Peyer's patch (tissue), 4 donors: ENCODE measurements around the gene TMTC4. TPM values are rescaled to one million over a fixed set of nuclear protein-coding genes. Genes with fewer than 3 reads are reported as not detected.
A peak's percentile ranks its signal among the peaks of the same experiment; 100 is the strongest.

Source experiments
- DNase-seq, 3 donors: peaks; one replicate each; pipeline ENCODE4 v3.0.0-alpha.2; 2017 to 2019
- H3K27ac ChIP-seq, 4 donors: fragments of 200-600 bp; sonication (generic); one replicate each; pipeline ENCODE4 v1.5.1; 2016 to 2019
- H3K27me3 ChIP-seq, 2 donors: fragments of 200-600 bp; sonication (generic); one replicate each; pipeline ENCODE4 v1.5.1; 2019
- H3K36me3 ChIP-seq, 3 donors: fragments of 200-600 bp; sonication (generic); one replicate each; pipeline ENCODE4 v1.5.1; 2016 to 2019
- H3K4me1 ChIP-seq, 4 donors: fragments of 200-600 bp; sonication (generic); one replicate each; pipeline ENCODE4 v1.5.1; 2016 to 2019
- H3K4me3 ChIP-seq, 4 donors: fragments of 200-600 bp; sonication (generic); 1 replicate in 3 of 4; 2 replicates in 1 of 4; pipeline ENCODE4 v1.5.1; 2016 to 2019; ENCODE audit warnings: mild to moderate bottlenecking in 1 of 4
- H3K9me3 ChIP-seq, 4 donors: fragments of 200-600 bp; sonication (generic); one replicate each; pipeline ENCODE4 v1.5.1; 2016 to 2019; ENCODE audit warnings: mild to moderate bottlenecking in 1 of 4
- CTCF ChIP-seq, 6 experiments: fragments of 450-650 bp in 4 of 6; fragments of 200-600 bp in 2 of 6; sonication (generic) in 1 of 6; IDR thresholded peaks; one replicate each; pipeline ENCODE4 v1.5.1; 2017 to 2019; ENCODE audit warnings: antibody characterized with exemption in 6 of 6, mild to moderate bottlenecking in 3 of 6, moderate library complexity in 1 of 6
- POLR2A ChIP-seq, 2 donors: fragments of 450-650 bp; IDR thresholded peaks; one replicate each; pipeline ENCODE4 v1.5.1; 2017; ENCODE audit warnings: antibody characterized with exemption in 2 of 2, mild to moderate bottlenecking in 2 of 2, moderate library complexity in 2 of 2
- total RNA-seq, 4 donors: library from RNA; depleted of rRNA; stranded (reverse); fragments of >200 nt; gene quantifications; one replicate each; pipeline ENCODE4 v1.1.0, GENCODE V29; 2016

The TMTC4 gene
- total RNA-seq, 4 donors from 2014 or later = 29.7 to 36.6 (median 33.7) TPM

DNA sequence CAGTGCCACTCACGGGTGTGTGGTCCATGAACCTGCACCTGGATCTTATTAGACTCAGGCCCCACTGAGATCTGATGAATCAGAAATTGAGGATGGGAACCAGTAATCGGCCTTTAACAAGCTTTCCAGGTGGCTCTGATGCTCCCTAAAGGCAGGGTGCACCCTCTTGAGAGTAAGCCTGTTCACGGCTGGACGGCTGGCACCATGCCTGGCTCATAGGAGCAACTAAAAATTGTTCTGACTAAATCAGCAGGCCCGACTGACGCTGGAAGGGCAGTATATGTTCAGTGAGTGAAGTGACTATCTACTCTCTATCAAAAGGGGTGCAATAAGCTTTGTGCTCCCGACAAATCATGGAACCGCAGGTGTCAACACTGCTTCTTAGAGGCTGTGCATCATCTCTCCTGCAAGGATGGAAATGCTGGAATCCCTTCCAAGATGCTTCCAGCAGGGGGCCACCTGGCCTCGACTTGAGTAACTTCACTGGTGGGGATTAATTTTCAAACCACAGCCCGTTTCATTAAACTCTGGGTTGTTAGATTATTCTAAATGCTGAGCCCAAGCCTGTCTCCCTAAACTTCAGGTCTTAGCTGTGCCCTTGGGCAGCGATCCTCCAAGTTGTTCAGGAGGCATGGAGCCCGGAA, 28.4 kb downstream of the TMTC4 start:
- peak in 2 of 6 experiments; percentile 16 to 29 for TF ChIP-seq CTCF (IDR thresholded peaks at IDR 0.05)
- no peak for TF ChIP-seq POLR2A (IDR thresholded peaks at IDR 0.05)
- no peak overlapping the region for H3K4me3 ChIP-seq
- DNase-seq = no peak
- no peaks in the 10 kb centered on the region for H3K27me3 ChIP-seq
- no peaks in the 10 kb centered on the region for H3K4me1 ChIP-seq
- peaks cover 0 to 17% (median 5%) of the 10 kb centered on the region in 3 donors for H3K36me3 ChIP-seq
- no peaks in the 10 kb centered on the region for H3K9me3 ChIP-seq
- H3K27ac ChIP-seq = no peak overlapping the region

- Histone ChIP-seq H3K36me3 (peaks cover 0 to 25% (median 5%) of the 10 kb centered on the region in 3 donors), H3K27ac (no peak overlapping the region), H3K27me3 (no peaks in the 10 kb centered on the region), H3K4me3 (no peak overlapping the region), H3K4me1 (no peaks in the 10 kb centered on the region), H3K9me3 (no peaks in the 10 kb centered on the region)
- no peak for TF ChIP-seq CTCF (IDR thresholded peaks at IDR 0.05)
- TF ChIP-seq POLR2A (IDR thresholded peaks at IDR 0.05) = no peak
- DNase-seq = no peak
Measured at GRCh38 chr13:100645382-100645781, 29.2 kb downstream of the TMTC4 start.

DNA sequence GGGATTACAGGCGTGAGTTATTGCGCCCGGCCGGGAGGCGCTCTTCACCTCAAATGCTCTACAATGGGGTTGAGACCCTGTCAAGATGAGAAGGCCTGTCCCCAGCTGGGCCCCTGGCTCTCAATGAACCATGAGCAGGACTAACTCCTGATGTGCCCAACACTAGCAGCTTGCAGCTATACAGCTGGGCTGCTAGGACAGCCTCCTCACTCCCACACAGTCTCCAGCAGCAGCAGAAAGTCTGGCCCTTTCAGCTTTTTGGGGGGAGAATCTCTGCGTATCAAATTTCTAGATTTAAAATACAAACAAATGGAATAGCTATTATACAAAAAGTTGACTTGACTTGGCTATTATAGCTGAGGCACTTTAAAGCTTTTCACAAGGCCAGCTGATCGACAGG, 30.2 kb downstream of the TMTC4 start:
- peaks cover 0 to 25% (median 5%) of the 10 kb centered on the region in 3 donors for H3K36me3 ChIP-seq
- TF ChIP-seq POLR2A (IDR thresholded peaks at IDR 0.05) (no peak), CTCF (IDR thresholded peaks at IDR 0.05) (no peak)
- H3K4me1 ChIP-seq = no peaks in the 10 kb centered on the region
- DNase-seq = no peak
- H3K4me3 ChIP-seq = no peak overlapping the region
- no peaks in the 10 kb centered on the region for H3K27me3 ChIP-seq
- no peak overlapping the region for H3K27ac ChIP-seq
- H3K9me3 ChIP-seq = no peaks in the 10 kb centered on the region

GRCh38 chr13:100637796-100638195, 36.8 kb downstream of the TMTC4 start:
- no peak for DNase-seq
- H3K27me3 ChIP-seq = no peaks in the 10 kb centered on the region
- peaks cover 0 to 67% (median 5%) of the 10 kb centered on the region in 3 donors for H3K36me3 ChIP-seq
- H3K4me1 ChIP-seq = no peaks in the 10 kb centered on the region
- H3K4me3 ChIP-seq = no peak overlapping the region
- no peak for TF ChIP-seq CTCF (IDR thresholded peaks at IDR 0.05)
- no peaks in the 10 kb centered on the region for H3K9me3 ChIP-seq
- no peak overlapping the region for H3K27ac ChIP-seq

- H3K4me1 ChIP-seq = no peaks in the 10 kb centered on the region
- TF ChIP-seq POLR2A (IDR thresholded peaks at IDR 0.05) (no peak), CTCF (IDR thresholded peaks at IDR 0.05) (no peak)
- H3K27me3 ChIP-seq = no peaks in the 10 kb centered on the region
- no peak overlapping the region for H3K27ac ChIP-seq
- peaks cover 0 to 63% (median 5%) of the 10 kb centered on the region in 3 donors for H3K36me3 ChIP-seq
- H3K9me3 ChIP-seq = no peaks in the 10 kb centered on the region
- no peak for DNase-seq
- H3K4me3 ChIP-seq = no peak overlapping the region
Measured at GRCh38 chr13:100637380-100637779, 37.2 kb downstream of the TMTC4 start.
